Testis (tissue), 3 donors: Measurements from ENCODE around the gene NAPSA. TPM values are rescaled to one million over a fixed set of nuclear protein-coding genes. Genes with fewer than 3 reads are reported as not detected.

Experiments used
- DNase-seq: peaks from one replicate; pipeline ENCODE4 v3.0.0-alpha.2; 2019
- H3K27ac ChIP-seq, 2 donors: fragments of 200-600 bp; sonication (generic); one replicate each; pipeline ENCODE4 v1.5.1; 2019
- H3K27me3 ChIP-seq: fragments of 200-600 bp; sonication (generic); one replicate; pipeline ENCODE4 v1.5.1; 2019
- H3K36me3 ChIP-seq: fragments of 200-600 bp; sonication (generic); one replicate; pipeline ENCODE4 v1.5.1; 2017; ENCODE audit warnings: low read depth; ENCODE audit errors: missing control alignments
- H3K4me1 ChIP-seq: fragments of 200-600 bp; sonication (generic); one replicate; pipeline ENCODE4 v1.5.1; 2019
- H3K4me3 ChIP-seq, 2 donors: fragments of 200-600 bp; sonication (generic); one replicate each; pipeline ENCODE4 v1.5.1; 2017 to 2019
- H3K9me3 ChIP-seq: fragments of 200-600 bp; sonication (generic); one replicate; pipeline ENCODE4 v1.5.1; 2017
- CTCF ChIP-seq, 3 experiments: fragments of 450-650 bp in 2 of 3; fragments of 200-600 bp in 1 of 3; sonication (generic) in 1 of 3; IDR thresholded peaks; one replicate each; pipeline ENCODE4 v1.5.1; 2016 to 2019; ENCODE audit warnings: antibody characterized with exemption in 3 of 3, mild to moderate bottlenecking in 2 of 3, moderate library complexity in 1 of 3
- POLR2A ChIP-seq: fragments of 450-650 bp; IDR thresholded peaks from one replicate; pipeline ENCODE4 v1.6.1; 2017; ENCODE audit warnings: antibody characterized with exemption, mild to moderate bottlenecking, moderate library complexity
- WGBS, 2 donors: methylation state at CpG; one replicate each; pipeline ENCODE4 v1.1.5; 2018; 5-methylcytosine and 5-hydroxymethylcytosine counted together
- intact Hi-C: fragments of 100-400 bp; cut with DNase I; formaldehyde crosslinking; loops from one replicate; pipeline ENCODE4 v1.15.1; 2023; ENCODE audit warnings: low total_unique reads
- polyA plus RNA-seq: library from polyadenylated mRNA; stranded (reverse); fragments of 350-450 nt; fragmentation: Illumina TruSeq; extraction: RNeasy Lipid Tissue Mini Kit (QIAGEN cat#74804); gene quantifications from one replicate; pipeline ENCODE4 v1.2.3, GENCODE V29; 2014; ENCODE audit warnings: low read depth, low replicate concordance; ENCODE audit not compliant: insufficient read depth
- total RNA-seq, 2 donors: library from RNA; depleted of rRNA; stranded (reverse); fragments of >200 nt; gene quantifications; one replicate each; pipeline ENCODE4 v1.2.3, GENCODE V29; 2016

NAPSA gene
- total and polyA plus RNA-seq, 3 donors from 2014 or later: 1.3 to 11.5 (median 2.0) TPM

- Histone ChIP-seq H3K27me3 (no peaks in the 10 kb centered on the region), H3K4me1 (peaks cover 9% of the 10 kb centered on the region), H3K9me3 (no peaks in the 10 kb centered on the region), H3K27ac (peak overlapping the region in 1 of 2 donors; percentile 100), H3K4me3 (no peak overlapping the region), H3K36me3 (no peaks in the 10 kb centered on the region)
- intact Hi-C loops: no loop called here
- no peak for TF ChIP-seq CTCF (IDR thresholded peaks at IDR 0.05)
- TF ChIP-seq POLR2A: no peak
- no peak for DNase-seq
- WGBS, 2 donors: 69 to 71% methylated on average over 9 of the region's 9 CpGs
These were observed 12.1 kb upstream of the NAPSA start for GRCh38 chr19:50377517-50377916.

- Histone ChIP-seq H3K36me3 (no peaks in the 10 kb centered on the region), H3K4me1 (peaks cover 9% of the 10 kb centered on the region), H3K4me3 (peak overlapping the region; percentile 93 to 100), H3K27ac (peak overlapping the region; percentile 99 to 100), H3K9me3 (no peaks in the 10 kb centered on the region), H3K27me3 (no peaks in the 10 kb centered on the region)
- intact Hi-C loops: no loop called here
- 42% methylated on average over 7 of the region's 7 CpGs for WGBS, 2 donors
- no peak for TF ChIP-seq POLR2A
- no peak for TF ChIP-seq CTCF (IDR thresholded peaks at IDR 0.05)
- DNase-seq: peak; percentile 51
These were observed 11.6 kb upstream of the NAPSA start for GRCh38 chr19:50377051-50377461.

- Histone ChIP-seq H3K4me1 (peaks cover 9% of the 10 kb centered on the region), H3K36me3 (no peaks in the 10 kb centered on the region), H3K27ac (peak within 1 kb of the TSS; percentile 99 to 100), H3K9me3 (no peaks in the 10 kb centered on the region), H3K4me3 (peak within 1 kb of the TSS; percentile 93 to 100), H3K27me3 (no peaks in the 10 kb centered on the region)
- WGBS, 2 donors: 2 to 5% methylated on average over 23 to 66 of the region's 67 CpGs
- TF ChIP-seq POLR2A (no peak), CTCF (IDR thresholded peaks at IDR 0.05) (no peak)
- peak; percentile 97 for DNase-seq
- intact Hi-C loops: no loop called here
These were observed 11.0 kb upstream of the NAPSA start, which contains the start of gene NR1H2 for GRCh38 chr19:50376166-50377050. NR1H2 (plus strand) TSS chr19:50376457; CDS start chr19:50377606, 1,149 bp downstream.

GRCh38 chr19:50371914-50372475, 6.6 kb upstream of the NAPSA start:
- TF ChIP-seq POLR2A: no peak
- Histone ChIP-seq H3K27ac (no peak overlapping the region), H3K27me3 (no peaks in the 10 kb centered on the region), H3K4me3 (no peak overlapping the region), H3K4me1 (no peaks in the 10 kb centered on the region), H3K9me3 (no peaks in the 10 kb centered on the region), H3K36me3 (no peaks in the 10 kb centered on the region)
- 83% methylated on average over 10 of the region's 10 CpGs for WGBS, 2 donors
- intact Hi-C loops: no loop called here
- DNase-seq: no peak
